GM18526 (cell line): Measurements from ENCODE around the gene ADCY1.

Experiments used
- POLR2A ChIP-seq: IDR thresholded peaks from 3 replicates; pipeline ENCODE4 v1.6.1; 2011; ENCODE audit not compliant: insufficient read length; ENCODE audit errors: extremely low read depth

The ADCY1 gene

DNA sequence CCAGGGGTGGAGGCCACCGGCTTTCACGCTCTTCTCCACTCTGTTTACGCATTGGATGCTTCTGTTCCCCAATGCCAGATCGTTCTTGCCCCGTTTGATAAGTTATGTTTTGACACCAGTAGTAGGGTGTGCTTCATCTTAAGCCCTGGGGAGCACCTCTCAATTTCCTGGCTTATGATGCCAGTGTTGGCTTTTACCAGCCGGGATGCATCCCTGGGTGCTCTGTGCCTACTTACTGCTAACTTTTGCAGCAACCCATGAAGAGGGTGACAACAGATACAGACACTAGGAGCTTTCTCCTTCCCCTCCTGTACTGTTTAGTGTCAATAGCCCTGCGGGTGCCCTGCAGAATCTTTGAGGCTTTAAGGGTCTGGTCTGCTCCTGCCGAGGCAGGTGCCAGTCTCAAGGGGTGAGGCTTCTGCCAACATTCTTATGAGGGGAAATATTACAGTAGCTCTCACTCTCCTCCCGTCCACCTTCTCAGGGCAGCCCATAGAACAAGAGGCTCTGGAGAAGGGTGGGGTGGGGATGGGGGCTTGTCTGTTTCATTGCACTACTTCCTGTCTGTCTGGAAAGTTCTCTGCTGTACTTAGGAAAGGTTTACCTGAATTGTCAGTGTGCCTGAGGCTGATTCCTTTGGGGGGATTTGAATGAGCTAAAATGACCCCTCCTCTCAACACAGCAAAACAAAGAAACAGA lies 23.3 kb downstream of the ADCY1 start:
- no peak for TF ChIP-seq POLR2A

DNA sequence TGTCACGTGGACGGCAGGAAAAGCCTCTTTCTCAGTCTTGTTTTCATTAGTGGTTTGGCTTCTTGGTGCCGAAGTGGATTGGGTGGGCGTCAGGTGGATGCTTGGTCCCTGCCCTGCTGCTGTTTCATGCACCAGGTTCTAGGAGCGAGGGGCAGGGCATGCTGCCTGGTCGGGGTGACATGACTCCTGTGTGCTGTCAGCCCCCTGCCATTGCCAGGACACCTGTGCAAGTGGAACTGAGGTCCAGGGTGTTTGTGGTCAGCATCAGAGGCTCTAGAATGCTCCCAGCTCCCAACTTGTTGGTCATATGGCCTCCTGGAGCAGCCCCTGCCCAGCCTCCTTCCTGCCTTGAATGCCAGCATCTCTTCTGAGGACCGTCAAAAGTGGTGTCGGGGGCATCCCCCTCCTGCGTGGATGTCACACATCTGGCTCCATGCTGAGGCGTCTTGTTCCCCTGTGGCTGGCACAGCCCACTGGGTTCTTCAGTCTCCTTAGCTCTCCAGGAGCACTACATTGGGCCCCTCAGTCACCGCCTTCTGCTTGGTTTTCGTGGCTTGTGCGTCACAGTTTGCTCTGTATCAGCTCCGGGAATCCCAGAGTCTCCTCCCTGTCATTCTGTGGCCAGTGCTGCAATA lies 24.8 kb downstream of the ADCY1 start:
- TF ChIP-seq POLR2A = no peak

DNA sequence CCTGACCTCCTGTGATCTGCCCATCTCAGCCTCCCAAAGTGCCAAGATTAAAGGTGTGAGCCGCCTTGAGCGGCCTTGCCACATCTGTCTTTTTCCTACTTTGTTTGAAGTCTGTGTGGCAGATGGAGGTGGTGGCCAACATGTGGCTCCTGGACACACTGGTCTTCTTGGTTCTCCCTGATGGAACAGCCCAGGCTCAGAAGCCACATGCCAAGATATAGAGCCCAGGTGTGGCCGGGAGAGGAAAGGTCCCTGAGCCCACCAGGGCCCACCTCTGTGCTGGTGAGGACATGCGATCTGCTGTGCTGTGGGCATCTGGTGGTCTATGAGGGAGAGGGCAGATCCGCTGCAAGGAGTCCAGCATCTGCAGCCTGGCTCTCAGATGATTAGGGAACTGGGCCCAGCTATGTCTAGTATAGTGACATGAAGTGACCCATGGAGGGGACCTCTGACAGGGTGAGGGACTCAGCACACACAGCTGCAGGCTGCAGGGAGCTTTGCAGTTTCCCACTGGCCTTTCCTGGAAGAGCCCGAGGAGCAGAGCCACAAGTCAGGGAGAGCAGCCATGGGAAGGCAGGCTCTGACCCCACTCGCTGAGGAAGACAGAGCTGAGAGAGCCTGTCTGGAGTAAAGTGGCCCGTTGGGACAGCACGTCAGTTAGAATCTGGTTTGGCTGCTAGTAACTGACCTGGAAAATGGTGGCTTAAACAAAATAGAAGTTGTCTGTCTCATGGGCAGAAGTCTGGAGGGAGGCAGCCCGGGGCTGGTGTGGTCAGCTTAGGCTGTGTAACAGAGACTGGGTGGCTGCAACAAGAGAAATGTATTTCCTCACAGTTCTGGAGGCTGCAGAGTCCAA lies 25.9 kb downstream of the ADCY1 start:
- no peak for TF ChIP-seq POLR2A

DNA sequence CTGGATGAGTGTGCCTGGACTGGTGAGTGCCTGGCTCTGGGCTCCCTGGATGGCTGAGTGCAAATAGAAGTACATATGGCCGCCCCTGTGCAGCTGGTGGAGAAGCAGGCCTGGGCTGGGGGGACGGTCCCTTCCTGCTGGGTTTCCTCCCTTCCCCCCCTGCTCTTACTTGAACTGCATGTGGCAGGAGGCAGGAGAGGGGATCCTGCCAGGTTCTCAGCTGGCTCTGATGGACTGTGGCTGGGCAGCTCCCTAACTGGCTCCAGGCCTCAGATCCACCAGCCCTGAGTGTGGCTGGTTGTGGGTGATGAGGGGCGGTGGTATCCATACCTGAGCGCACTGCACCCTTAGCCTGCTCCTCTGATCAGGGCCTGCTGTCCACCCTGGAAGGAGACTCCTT lies 26.9 kb downstream of the ADCY1 start:
- no peak for TF ChIP-seq POLR2A

DNA sequence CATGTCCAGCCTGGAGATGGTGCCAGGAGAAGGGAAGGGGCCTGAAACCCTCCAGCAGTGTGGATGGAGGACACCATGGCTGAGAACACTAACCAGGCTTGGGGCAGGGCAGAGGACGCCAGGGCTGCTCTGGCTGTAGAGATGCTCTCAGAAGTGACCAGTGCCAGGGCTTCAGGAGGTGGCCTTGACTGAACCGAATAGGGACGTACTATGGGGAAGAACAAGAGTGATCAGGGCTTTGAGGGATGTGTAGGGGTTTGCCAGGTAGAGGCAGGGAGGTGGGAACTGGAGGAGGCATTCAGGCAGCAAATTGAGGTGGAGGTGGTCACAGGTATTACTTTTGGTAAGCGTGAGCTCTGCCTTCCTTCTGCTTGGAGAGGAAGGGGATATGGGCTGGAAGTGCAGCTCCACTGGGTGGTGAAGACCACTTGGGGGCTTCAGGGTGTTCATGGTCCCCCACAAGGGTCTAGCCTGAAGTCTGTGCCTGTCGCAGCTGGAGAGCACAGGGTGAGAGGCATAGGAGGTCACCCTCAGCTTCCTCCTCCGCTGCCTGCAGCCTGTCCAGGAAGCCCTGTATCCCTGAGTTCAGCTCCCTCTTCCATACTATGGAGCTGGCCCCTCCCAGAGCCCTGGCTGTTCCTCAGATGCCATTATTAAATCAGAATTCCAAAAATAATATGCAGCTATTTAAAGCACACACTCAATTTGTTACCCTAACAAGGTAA lies 27.8 kb downstream of the ADCY1 start:
- no peak for TF ChIP-seq POLR2A

DNA sequence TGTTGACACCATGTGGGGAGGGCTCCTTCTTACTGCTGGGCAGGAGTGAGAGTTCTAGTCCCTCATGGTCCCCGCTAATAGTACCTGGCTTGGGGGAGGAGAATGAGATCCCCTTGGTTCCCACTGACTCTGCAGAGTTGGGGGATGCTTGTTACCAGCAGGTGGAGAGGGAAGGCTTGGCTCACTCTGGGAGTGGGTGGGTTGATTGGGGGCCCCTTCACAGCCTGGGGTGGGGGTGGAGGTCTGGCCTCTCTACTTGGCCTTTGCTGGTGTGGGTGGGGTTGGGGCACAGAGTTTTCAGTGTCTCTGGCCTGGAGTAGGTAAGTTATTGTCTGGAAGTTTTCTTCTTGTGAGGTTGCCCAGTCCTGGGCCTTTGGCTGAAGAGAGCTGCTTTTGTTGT lies 31.9 kb downstream of the ADCY1 start:
- TF ChIP-seq POLR2A = no peak

DNA sequence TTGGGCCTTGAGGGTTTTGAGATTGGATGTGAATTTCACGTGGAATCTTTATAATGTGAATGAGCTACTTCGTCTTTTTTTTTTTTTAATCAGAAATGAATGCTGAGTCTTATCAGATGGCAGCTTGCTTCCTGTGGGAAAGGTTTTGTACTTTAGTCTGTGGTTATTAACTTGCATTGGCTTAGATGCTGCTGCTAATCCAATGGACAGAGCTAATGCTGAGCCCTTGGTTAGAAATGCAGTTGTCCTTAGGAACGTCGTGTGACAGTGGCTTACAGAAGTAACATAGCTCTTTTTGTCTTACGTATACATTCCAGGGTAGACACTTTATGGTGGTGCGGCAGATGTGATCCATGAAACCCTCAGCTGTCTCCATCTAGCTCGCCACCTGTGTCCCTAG lies 32.8 kb downstream of the ADCY1 start:
- no peak for TF ChIP-seq POLR2A

DNA sequence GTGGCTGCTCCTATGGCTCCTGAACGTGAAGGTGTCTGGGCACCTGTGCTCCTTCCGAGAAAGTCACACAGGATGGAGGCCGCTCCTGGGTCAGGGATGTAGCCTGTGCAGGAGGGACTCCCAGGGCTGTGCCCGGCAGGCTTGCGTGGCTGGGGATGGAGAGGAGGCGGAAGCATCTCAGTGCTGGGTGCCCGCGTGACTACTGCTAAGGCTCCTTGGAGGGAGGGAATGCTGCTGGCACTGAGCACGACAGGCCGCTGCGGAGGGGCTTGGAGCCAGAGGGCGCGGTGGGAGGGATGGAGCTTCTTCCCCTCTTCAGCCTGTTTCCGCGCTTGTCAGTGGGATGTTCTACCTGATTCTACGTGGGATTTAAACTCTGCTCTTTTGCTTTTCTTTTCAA lies 35.0 kb downstream of the ADCY1 start:
- TF ChIP-seq POLR2A = no peak

DNA sequence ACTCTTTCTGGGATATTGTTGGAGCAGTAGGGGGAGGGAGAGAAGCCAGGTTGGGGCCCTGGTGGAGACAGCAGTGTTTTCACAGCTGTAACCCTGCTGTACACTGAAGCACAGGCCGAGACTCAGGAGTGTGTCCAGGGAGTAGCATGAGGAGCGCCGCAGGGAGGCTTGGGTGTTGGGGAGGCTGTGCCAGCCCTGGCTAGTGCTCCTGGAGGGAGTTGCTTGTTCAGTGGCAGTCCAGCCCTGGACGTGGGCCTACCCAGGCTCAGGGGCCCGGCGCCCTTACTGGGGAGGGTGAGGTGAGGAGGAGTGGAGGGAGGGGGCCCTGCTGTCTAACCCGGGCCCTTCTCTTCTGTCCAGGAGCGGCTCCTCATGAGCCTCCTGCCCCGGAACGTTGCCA lies 35.9 kb downstream of the ADCY1 start:
- no peak for TF ChIP-seq POLR2A

DNA sequence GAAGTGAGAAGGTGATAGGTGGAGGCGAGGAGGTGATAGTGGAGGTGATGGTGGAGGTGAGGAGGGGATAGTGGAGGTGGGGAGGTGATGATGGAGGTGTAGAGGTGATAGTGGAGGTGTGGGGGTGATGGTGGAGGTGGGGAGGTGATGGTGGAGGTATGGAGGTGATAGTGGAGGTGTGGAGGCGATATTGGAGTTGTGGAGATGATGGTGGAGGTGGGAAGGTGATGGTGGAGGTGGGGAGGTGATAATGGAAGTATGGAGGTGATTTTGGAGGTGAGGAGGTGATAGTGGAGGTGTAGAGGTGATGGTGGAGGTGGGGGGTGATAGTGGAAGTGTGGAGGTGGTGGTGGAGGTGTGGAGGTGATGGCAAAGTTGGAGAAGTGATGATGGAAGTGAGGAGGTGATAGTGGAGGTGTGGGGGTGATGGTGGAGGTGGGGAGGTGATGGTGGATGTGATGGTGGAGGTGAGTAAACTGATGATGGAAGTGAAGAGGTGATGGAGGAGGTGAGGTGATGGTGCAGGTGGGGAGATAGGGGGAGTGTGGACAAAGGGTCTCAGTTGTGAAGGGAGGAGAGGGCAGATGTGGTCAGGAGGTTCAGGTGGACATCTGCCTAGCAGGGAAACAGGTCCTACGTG lies 36.6 kb downstream of the ADCY1 start:
- TF ChIP-seq POLR2A = no peak

DNA sequence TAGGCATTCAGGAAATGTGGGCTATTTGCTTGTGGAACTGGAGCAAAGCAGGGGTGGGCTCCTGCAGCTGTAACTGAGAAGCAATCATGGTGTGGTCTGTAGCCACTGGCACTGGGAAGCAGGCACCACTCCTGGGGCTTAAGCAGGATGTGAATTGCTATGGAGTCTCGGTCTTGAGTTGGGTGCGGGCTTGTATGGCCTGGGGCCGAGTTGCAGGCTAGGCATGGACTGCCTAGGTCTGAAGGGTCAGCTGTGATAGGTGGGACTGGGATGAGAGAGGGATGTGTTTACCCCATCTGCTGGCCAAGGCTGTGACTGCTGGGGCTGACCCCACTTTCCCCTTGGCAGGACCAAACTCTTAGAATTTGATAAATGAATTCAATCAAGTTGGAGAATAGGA lies 43.0 kb downstream of the ADCY1 start:
- no peak for TF ChIP-seq POLR2A

DNA sequence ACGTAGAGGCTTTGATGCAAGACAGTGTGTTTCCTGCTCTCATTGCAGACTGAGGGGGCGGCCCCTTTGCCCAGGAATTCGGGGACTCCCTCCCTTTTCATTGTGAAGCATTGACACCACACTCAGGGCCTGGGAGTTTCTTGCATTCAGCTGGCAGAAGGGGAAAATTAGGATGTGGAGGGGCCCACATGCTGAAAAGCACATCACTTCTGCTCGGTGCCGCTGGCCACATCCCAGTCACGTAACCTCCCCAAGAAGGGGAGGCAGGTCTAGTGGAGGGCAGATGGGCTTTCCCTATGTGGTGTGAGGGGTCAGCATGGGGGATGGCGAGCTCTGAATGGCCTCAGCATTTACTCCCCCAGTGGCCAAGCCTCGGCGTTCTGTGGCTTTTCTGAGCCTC lies 47.9 kb downstream of the ADCY1 start:
- TF ChIP-seq POLR2A = no peak

DNA sequence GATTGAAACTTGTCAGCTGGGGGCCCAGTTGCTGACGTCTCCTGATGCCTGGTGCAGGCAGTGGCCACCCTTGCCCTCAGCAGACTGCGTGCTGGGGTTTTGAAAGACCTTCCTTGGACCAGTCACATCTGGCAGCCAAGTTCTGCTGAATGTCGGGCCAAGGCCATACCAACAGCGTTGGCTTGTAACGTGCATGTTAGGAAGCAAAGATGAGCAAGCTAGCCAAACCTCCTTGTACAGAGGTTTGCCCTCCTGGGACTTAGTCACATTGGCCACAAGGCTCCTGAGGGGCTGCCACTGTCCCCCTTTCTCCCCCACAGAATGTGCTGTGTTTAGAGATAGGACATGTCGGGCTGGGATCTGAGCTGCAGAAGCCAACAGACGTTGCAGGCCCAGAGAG lies 49.0 kb downstream of the ADCY1 start:
- no peak for TF ChIP-seq POLR2A

DNA sequence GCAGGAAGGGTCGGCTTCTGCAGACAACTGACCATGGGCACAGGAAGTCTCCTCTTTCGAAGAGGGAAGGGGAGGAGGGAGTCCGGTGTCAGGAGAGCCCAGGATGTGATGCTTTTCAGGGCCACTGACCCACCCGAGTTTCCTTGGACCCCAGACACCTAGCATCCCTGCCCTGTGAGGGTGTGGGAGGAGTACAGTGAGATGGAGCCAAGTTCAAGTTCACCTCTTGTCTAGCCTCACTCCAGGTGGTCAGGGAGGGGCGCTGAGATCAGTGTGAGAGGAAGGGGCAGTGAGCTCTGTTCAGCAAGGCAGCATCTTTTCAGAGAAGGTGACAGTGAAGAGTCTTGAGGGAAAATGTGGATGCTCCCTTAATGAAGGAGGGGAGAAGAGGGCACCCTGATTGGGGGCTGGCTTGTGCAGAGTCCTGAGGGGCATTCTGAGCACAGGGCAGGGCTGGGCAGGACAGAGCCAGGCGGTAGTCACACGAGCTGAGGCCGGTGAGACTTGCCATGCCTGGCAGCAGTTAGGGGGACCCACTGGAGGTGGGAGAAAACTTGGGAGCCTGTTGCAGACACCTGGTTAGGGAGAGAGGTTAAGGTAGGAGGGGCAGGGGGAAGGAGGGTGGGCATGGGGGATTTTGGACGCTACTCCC lies 49.7 kb downstream of the ADCY1 start:
- no peak for TF ChIP-seq POLR2A

DNA sequence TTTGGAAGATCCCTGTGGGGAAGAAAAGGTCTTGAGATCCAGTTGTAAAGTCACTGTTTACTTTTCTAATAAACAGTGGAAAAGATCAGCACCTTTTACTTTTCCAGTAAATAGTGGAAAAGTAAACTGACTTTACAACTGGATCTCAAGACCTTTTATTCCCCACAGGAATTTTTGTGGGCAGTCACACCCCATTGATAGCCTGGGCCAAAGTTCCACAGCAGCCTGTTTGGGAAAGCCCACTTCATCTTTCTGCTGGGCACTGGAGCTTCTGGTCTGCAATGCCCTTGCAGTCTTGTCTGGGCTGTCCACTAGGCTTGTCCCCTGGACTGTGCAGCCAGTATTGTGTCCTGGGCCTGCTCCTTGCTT lies 50.2 kb downstream of the ADCY1 start:
- no peak for TF ChIP-seq POLR2A

DNA sequence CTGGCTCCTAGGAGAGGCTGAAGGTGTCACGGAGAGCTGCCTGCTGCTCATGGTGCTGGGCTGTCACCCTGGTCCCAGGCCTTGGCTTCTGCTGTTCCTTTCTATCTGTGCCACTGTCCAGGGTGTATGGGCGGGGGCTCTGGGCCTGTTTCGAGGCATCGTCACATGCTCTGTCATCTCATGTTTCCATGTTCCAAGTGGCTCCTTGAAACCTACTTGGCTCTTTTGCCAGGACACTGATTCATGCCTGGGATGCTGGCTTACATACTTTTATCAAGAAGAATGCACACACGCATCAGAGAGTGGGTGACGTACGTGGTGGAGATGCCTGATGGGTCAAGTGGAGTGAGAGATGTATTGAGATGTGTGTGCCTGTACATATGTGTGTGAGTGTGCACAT lies 50.9 kb downstream of the ADCY1 start:
- TF ChIP-seq POLR2A = no peak
